Transverse colon (tissue), 4 donors: ENCODE data around the gene NDRG3. TPM values are rescaled to one million over a fixed set of nuclear protein-coding genes. Genes with fewer than 3 reads are reported as not detected.

Experiments
- DNase-seq: peaks from one replicate; pipeline ENCODE4 v3.0.0-alpha.2; 2019
- H3K27ac ChIP-seq, 4 donors: fragments of 200-600 bp; sonication (generic); 2 replicates each; pipeline ENCODE4 v1.5.1; 2016 to 2018; ENCODE audit warnings: inconsistent platforms in 4 of 4
- H3K27me3 ChIP-seq: fragments of 200-600 bp; sonication (generic); 2 replicates; pipeline ENCODE4 v1.5.1; 2017; ENCODE audit warnings: inconsistent platforms
- H3K36me3 ChIP-seq, 4 donors: fragments of 200-600 bp; sonication (generic); 2 replicates each; pipeline ENCODE4 v1.5.1; 2017 to 2019; ENCODE audit warnings: inconsistent platforms in 4 of 4
- H3K4me1 ChIP-seq, 4 donors: fragments of 200-600 bp; sonication (generic); 2 replicates each; pipeline ENCODE4 v1.5.1; 2017 to 2020; ENCODE audit warnings: inconsistent platforms in 4 of 4
- H3K4me3 ChIP-seq, 4 donors: fragments of 200-600 bp; sonication (generic); 1 replicate in 1 of 4; 2 replicates in 3 of 4; pipeline versions ENCODE4 v1.5.1 to v1.6.1; 2017 to 2019; ENCODE audit warnings: inconsistent platforms in 4 of 4
- H3K9me3 ChIP-seq, 2 donors: fragments of 200-600 bp; sonication (generic); 2 replicates each; pipeline ENCODE4 v1.5.1; 2017 to 2019; ENCODE audit warnings: inconsistent platforms in 2 of 2
- EP300 ChIP-seq: sonication (generic); formaldehyde crosslinking; IDR thresholded peaks from one replicate; pipeline ENCODE4 v1.6.1; 2017; ENCODE audit warnings: antibody characterized with exemption, low read depth
- POLR2A ChIP-seq: fragments of 450-650 bp; IDR thresholded peaks from one replicate; pipeline ENCODE4 v1.6.1; 2016; ENCODE audit warnings: antibody characterized with exemption, mild to moderate bottlenecking, moderate library complexity
- POLR2AphosphoS5 ChIP-seq, 3 donors: sonication (generic); formaldehyde crosslinking; IDR thresholded peaks; one replicate each; pipeline ENCODE4 v1.6.1; 2016; ENCODE audit warnings: antibody characterized with exemption in 3 of 3
- WGBS, 2 donors: methylation state at CpG; one replicate each; pipeline ENCODE4 v1.1.5; 2018; ENCODE audit warnings: low coverage in 1 of 2; 5-methylcytosine and 5-hydroxymethylcytosine counted together
- in situ Hi-C, 4 donors: fragments of 200-750 bp; cut with MboI; loops; one replicate each; pipeline versions ENCODE4 v1.15.0 to v1.15.1; 2017; ENCODE audit warnings: low sequenced_read_pairs in 3 of 4, low pct_ligation_motif_present in 1 of 4, low pct_unique_long_range_greater_than_20kb in 1 of 4
- intact Hi-C: fragments of 100-400 bp; cut with DNase I; formaldehyde crosslinking; loops from one replicate; pipeline ENCODE4 v1.15.1; 2023; ENCODE audit warnings: low total_unique reads
- total RNA-seq, 4 donors: library from RNA; depleted of rRNA; stranded (reverse); fragments of >200 nt; gene quantifications; one replicate each; pipeline ENCODE4 v1.1.0, GENCODE V29; 2016
- TF ChIP-seq, protein P1 (sequence below), 5 experiments: fragments of 200-600 bp in 3 of 5; fragments of 450-650 bp in 2 of 5; sonication (generic) in 3 of 5; IDR thresholded peaks; 1 replicate in 2 of 5; 2 replicates in 3 of 5; pipeline ENCODE4 v1.5.1; 2016 to 2017; ENCODE audit warnings: antibody characterized with exemption in 5 of 5, inconsistent platforms in 3 of 5, mild to moderate bottlenecking in 2 of 5, moderate library complexity in 1 of 5

NDRG3 gene
- total RNA-seq, 4 donors from 2014 or later: 1.9 to 54.7 (median 33.1) TPM

DNA sequence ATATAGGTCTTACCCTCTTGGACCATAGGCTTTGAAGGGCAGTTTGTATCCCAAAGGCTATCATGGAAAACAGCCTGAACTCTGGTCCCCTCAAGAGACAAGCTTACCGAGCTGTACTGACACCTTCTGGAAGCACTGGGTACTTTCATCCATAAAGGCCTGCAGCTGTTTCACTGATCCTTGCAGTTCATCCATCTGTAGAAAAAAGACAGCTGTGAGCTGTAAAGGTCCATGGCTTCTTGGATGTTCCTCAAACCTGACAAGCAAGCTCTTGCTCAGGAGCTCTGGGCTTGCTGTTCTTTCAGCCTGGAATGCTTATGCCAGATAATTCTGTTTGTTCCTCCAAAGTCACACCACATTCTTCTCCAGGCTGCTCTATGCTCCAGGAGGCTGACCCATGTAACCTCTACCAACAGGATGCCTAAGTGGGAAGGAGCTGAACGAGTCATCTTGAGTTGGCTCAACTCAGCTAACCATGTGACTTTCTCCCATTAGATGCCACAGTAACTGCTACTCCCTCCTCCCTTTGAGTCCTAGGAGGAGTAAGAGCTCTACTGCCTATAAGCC is 8.8 kb upstream of the NDRG3 start:
- Histone ChIP-seq H3K4me3 (no peak overlapping the region), H3K36me3 (peaks cover 0 to 13% (median 0%) of the 10 kb centered on the region in 4 donors), H3K27me3 (no peaks in the 10 kb centered on the region), H3K4me1 (peaks cover 0 to 6% (median 0%) of the 10 kb centered on the region in 4 donors), H3K27ac (peak overlapping the region in 1 of 4 donors; percentile 40), H3K9me3 (no peaks in the 10 kb centered on the region)
- DNase-seq: peak; percentile 54
- in situ Hi-C loops: loop anchor here in 1 of 4 donors (25.0 kb wide), 1 partner anchor 192 kb away; the partner anchor contains the start of gene TGIF2
- intact Hi-C loops: loop anchor here (10.0 kb wide), 1 partner anchor 150 kb away; the partner anchor contains the start of gene RAB5IF
- TF ChIP-seq POLR2AphosphoS5 (IDR thresholded peaks at IDR 0.05) (peak in 1 of 3 donors; percentile 8), POLR2A (no peak)
- TF ChIP-seq, protein P1, sequence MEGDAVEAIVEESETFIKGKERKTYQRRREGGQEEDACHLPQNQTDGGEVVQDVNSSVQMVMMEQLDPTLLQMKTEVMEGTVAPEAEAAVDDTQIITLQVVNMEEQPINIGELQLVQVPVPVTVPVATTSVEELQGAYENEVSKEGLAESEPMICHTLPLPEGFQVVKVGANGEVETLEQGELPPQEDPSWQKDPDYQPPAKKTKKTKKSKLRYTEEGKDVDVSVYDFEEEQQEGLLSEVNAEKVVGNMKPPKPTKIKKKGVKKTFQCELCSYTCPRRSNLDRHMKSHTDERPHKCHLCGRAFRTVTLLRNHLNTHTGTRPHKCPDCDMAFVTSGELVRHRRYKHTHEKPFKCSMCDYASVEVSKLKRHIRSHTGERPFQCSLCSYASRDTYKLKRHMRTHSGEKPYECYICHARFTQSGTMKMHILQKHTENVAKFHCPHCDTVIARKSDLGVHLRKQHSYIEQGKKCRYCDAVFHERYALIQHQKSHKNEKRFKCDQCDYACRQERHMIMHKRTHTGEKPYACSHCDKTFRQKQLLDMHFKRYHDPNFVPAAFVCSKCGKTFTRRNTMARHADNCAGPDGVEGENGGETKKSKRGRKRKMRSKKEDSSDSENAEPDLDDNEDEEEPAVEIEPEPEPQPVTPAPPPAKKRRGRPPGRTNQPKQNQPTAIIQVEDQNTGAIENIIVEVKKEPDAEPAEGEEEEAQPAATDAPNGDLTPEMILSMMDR (IDR thresholded peaks at IDR 0.05): peak; percentile 69 to 76 (median 70)
- 9 to 13% methylated on average over 1 to 2 of the region's 2 CpGs for WGBS, 2 donors

DNA sequence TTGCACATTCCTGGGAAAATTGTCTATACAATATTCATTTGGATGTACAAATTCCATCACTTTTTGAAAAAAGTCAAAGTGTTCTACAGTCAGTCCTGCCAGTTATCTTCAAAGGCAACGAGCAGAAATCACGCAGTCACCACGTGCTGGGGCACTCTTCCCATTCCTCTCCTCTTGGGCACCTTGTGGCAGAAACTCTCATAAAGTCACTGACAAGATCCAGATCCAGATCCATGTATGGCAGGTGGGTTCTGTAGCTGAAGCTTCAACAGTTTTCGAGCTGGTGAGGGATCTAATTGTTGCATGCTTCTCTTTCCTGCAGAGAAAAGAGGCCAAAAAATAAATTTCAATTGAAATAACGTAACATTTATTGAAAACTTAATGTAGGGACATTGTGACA is 6.7 kb upstream of the NDRG3 start:
- intact Hi-C loops: loop anchor here (10.0 kb wide), 1 partner anchor 148 kb away; the partner anchor contains the start of gene RAB5IF
- H3K27me3 ChIP-seq: no peaks in the 10 kb centered on the region
- H3K4me3 ChIP-seq: no peak overlapping the region
- in situ Hi-C loops: loop anchor here in 1 of 4 donors (25.0 kb wide), 1 partner anchor 190 kb away; the partner anchor contains the start of gene TGIF2
- peak; percentile 18 to 37 (median 27) for TF ChIP-seq POLR2AphosphoS5 (IDR thresholded peaks at IDR 0.05)
- TF ChIP-seq, protein P1 (IDR thresholded peaks at IDR 0.05): no peak
- peak overlapping the region in 2 of 4 donors; percentile 21 to 51 for H3K27ac ChIP-seq
- no peaks in the 10 kb centered on the region for H3K9me3 ChIP-seq
- peaks cover 0 to 13% (median 0%) of the 10 kb centered on the region in 4 donors for H3K36me3 ChIP-seq
- no peak for DNase-seq
- 71 to 88% methylated on average over 5 of the region's 5 CpGs for WGBS, 2 donors
- H3K4me1 ChIP-seq: peaks cover 0 to 6% (median 0%) of the 10 kb centered on the region in 4 donors

DNA sequence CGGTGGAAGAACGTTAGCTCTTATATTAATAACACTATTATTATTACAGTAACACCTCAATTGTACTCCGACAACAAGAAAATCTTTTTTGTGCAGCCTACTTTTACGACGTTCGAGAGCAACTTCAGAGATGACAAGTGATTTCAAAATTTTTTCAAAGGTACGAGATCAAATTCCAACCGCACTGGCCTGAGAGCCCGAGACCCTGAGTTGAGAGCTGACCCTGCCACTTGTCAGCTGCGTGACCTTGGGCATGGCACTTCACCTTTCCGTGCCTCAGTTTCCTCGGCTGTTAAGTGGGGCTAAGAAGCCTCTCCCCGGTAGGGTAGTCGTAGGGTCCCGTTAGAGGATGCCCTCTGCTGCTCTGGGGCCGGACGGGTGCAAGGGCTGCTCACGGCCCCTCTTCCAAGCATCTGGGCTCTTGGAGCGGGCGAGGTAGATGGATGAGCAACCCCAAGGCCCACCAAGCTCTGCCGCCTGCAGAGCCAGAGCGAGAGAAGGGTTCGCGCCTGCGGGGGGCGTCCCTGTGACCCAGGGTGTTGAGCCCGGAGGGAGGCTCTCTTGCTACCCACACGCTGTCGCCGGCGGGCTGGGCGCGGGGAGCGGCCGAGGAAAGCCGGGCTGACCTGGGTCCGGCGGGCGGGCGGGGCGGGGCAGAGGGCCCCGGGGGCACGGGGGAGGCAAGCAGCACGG is 510 bp downstream of the NDRG3 start:
- in situ Hi-C loops: no loop called here
- H3K4me3 ChIP-seq: peak overlapping the region; percentile 65 to 86 (median 81)
- intact Hi-C loops: no loop called here
- WGBS, 2 donors: 5% methylated on average over 8 to 34 of the region's 44 CpGs
- H3K4me1 ChIP-seq: peaks cover 0 to 22% (median 12%) of the 10 kb centered on the region in 4 donors
- H3K27me3 ChIP-seq: no peaks in the 10 kb centered on the region
- peak; percentile 40 for DNase-seq
- H3K36me3 ChIP-seq: no peaks in the 10 kb centered on the region
- TF ChIP-seq POLR2AphosphoS5 (IDR thresholded peaks at IDR 0.05): no peak
- H3K9me3 ChIP-seq: no peaks in the 10 kb centered on the region
- H3K27ac ChIP-seq: peak overlapping the region; percentile 72 to 83 (median 78)

DNA sequence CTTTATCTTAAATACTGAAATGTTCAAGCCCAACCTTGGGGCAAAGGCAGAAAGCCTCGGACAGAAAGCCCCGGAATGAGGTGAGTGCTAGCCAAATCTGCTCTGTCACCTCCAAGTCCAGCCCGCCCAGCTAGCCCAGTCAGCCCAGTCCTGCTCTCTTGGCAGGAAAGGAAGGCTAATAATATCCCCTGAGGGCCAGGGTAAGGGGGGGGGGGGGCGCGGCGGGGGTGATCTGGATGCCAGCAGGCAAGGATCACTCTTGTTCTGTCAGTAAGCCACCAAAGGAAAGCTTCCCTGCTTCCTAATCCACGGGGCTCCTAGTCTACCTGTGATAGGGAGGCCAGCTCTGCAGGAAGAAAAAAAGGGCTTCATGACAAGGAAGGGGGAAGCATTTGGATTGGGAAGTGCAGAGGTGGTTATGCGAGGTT is 1.1 kb downstream of the NDRG3 start:
- no peaks in the 10 kb centered on the region for H3K9me3 ChIP-seq
- in situ Hi-C loops (no loop called here), intact Hi-C loops (no loop called here)
- DNase-seq: no peak
- TF ChIP-seq POLR2AphosphoS5 (IDR thresholded peaks at IDR 0.05) (no peak), POLR2A (no peak), EP300 (no peak)
- TF ChIP-seq, protein P1 (IDR thresholded peaks at IDR 0.05): no peak
- WGBS, 2 donors: 20 to 25% methylated on average over 1 to 8 of the region's 8 CpGs
- H3K27me3 ChIP-seq: no peaks in the 10 kb centered on the region
- peaks cover 0 to 22% (median 12%) of the 10 kb centered on the region in 4 donors for H3K4me1 ChIP-seq
- H3K36me3 ChIP-seq: no peaks in the 10 kb centered on the region
- H3K4me3 ChIP-seq: peak overlapping the region; percentile 65 to 86 (median 81)
- H3K27ac ChIP-seq: peak overlapping the region in 3 of 4 donors; percentile 74 to 83 (median 81)
